ENCODE measurements around the gene DRD4.

Gene DRD4

GRCh38 chr11:665704-666281 lies 28.7 kb downstream of the DRD4 start:
- no peak for DNase-seq (ENCODE audit: low read depth)
- no peak overlapping the region for H3K4me3 ChIP-seq (ENCODE audit: low read depth, low read length)

GRCh38 chr11:673866-674265 lies 36.8 kb downstream of the DRD4 start:
- no peak for DNase-seq (ENCODE audit: low read depth)
- H3K4me3 ChIP-seq (ENCODE audit: low read depth, low read length), result no peak overlapping the region
- TF ChIP-seq MYC (IDR thresholded peaks at IDR 0.05; ENCODE audit: low read depth, low read length) (no peak), MAX (IDR thresholded peaks at IDR 0.05; ENCODE audit: low read depth, low read length) (no peak), POLR2A (IDR thresholded peaks at IDR 0.05; ENCODE audit: extremely low read depth, insufficient read length) (no peak), CTCF (IDR thresholded peaks at IDR 0.05; ENCODE audit: low read depth, low read length) (no peak)

More at GRCh38 chr11:665704-666281, 28.7 kb downstream of the DRD4 start:
- no peak for TF ChIP-seq CTCF (IDR thresholded peaks at IDR 0.05; ENCODE audit: low read depth, low read length)

- no peak for TF ChIP-seq POLR2A (IDR thresholded peaks at IDR 0.05; ENCODE audit: extremely low read depth, insufficient read length)
Observed at GRCh38 chr11:674406-674805, 37.3 kb downstream of the DRD4 start.

GRCh38 chr11:678297-678696 lies 41.2 kb downstream of the DRD4 start:
- H3K4me3 ChIP-seq (ENCODE audit: low read depth, low read length), result no peak overlapping the region
- DNase-seq (ENCODE audit: low read depth), result no peak
- TF ChIP-seq MYC (IDR thresholded peaks at IDR 0.05; ENCODE audit: low read depth, low read length) (no peak), CTCF (IDR thresholded peaks at IDR 0.05; ENCODE audit: low read depth, low read length) (no peak), POLR2A (IDR thresholded peaks at IDR 0.05; ENCODE audit: extremely low read depth, insufficient read length) (no peak), MAX (IDR thresholded peaks at IDR 0.05; ENCODE audit: low read depth, low read length) (no peak)

More at GRCh38 chr11:674406-674805, 37.3 kb downstream of the DRD4 start:
- no peak overlapping the region for H3K4me3 ChIP-seq (ENCODE audit: low read depth, low read length)
- DNase-seq (ENCODE audit: low read depth), result no peak

- DNase-seq (ENCODE audit: low read depth), result no peak
- no peak overlapping the region for H3K4me3 ChIP-seq (ENCODE audit: low read depth, low read length)
- TF ChIP-seq CTCF (IDR thresholded peaks at IDR 0.05; ENCODE audit: low read depth, low read length) (no peak), MAX (IDR thresholded peaks at IDR 0.05; ENCODE audit: low read depth, low read length) (no peak), POLR2A (IDR thresholded peaks at IDR 0.05; ENCODE audit: extremely low read depth, insufficient read length) (no peak), MYC (IDR thresholded peaks at IDR 0.05; ENCODE audit: low read depth, low read length) (no peak)
Observed at GRCh38 chr11:679271-680207, 42.5 kb downstream of the DRD4 start.

- DNase-seq (ENCODE audit: low read depth), result no peak
- no peak overlapping the region for H3K4me3 ChIP-seq (ENCODE audit: low read depth, low read length)
- TF ChIP-seq MYC (IDR thresholded peaks at IDR 0.05; ENCODE audit: low read depth, low read length), result no peak
- no peak for TF ChIP-seq POLR2A (IDR thresholded peaks at IDR 0.05; ENCODE audit: extremely low read depth, insufficient read length)
- TF ChIP-seq MAX (IDR thresholded peaks at IDR 0.05; ENCODE audit: low read depth, low read length), result no peak
- no peak for TF ChIP-seq CTCF (IDR thresholded peaks at IDR 0.05; ENCODE audit: low read depth, low read length)
Observed at GRCh38 chr11:680476-680875, 43.4 kb downstream of the DRD4 start.

Measured in NB4 (cell line).